ENCODE results near the gene LCN9. TPM values are rescaled to one million over a fixed set of nuclear protein-coding genes. Genes with fewer than 3 reads are reported as not detected.
A peak's percentile ranks its signal among the peaks of the same experiment; 100 is the strongest.
"Not testable (repeated sequence)": the region's sequence is repeated elsewhere in the genome, so short reads cannot be mapped to it uniquely, and the experiment has no call there.

Gene LCN9
- polyA plus RNA-seq, 12 donors = not detected

GRCh38 chr9:135644631-135645218 lies 18.4 kb upstream of the LCN9 start:
- DNase-seq = no peak

GRCh38 chr9:135647884-135648283 lies 15.2 kb upstream of the LCN9 start:
- DNase-seq = no peak

- DNase-seq = no peak
These were observed 14.4 kb upstream of the LCN9 start for GRCh38 chr9:135648494-135649410.

GRCh38 chr9:135649508-135649907 lies 13.6 kb upstream of the LCN9 start:
- DNase-seq = no peak

GRCh38 chr9:135650408-135650807 lies 12.7 kb upstream of the LCN9 start:
- DNase-seq = no peak

- DNase-seq = no peak
These were observed 7.8 kb upstream of the LCN9 start for GRCh38 chr9:135655317-135655716.

GRCh38 chr9:135657416-135657815 lies 5.7 kb upstream of the LCN9 start:
- no peak for DNase-seq

- DNase-seq = no peak
These were observed 3.9 kb upstream of the LCN9 start for GRCh38 chr9:135659252-135659651.

GRCh38 chr9:135660407-135660806 lies 2.7 kb upstream of the LCN9 start:
- no peak for DNase-seq

- DNase-seq = peak; percentile 26
These were observed 1.1 kb upstream of the LCN9 start for GRCh38 chr9:135661816-135662560.

- DNase-seq = no peak
These were observed 302 bp downstream of the LCN9 start for GRCh38 chr9:135663451-135663770.

GRCh38 chr9:135663857-135664256 lies 748 bp downstream of the LCN9 start:
- no peak for DNase-seq

GRCh38 chr9:135664266-135664665 lies 1.2 kb downstream of the LCN9 start:
- no peak for DNase-seq

GRCh38 chr9:135664801-135665794 lies 2.0 kb downstream of the LCN9 start:
- no peak for DNase-seq

GRCh38 chr9:135665795-135666189 lies 2.7 kb downstream of the LCN9 start:
- DNase-seq = no peak

GRCh38 chr9:135666534-135667462 lies 3.7 kb downstream of the LCN9 start:
- DNase-seq = no peak

- DNase-seq = no peak
These were observed 4.4 kb downstream of the LCN9 start for GRCh38 chr9:135667463-135668001.

- DNase-seq = not testable (repeated sequence)
These were observed 5.9 kb downstream of the LCN9 start for GRCh38 chr9:135669018-135669417.

GRCh38 chr9:135669616-135670285 lies 6.6 kb downstream of the LCN9 start:
- no peak for DNase-seq

All from muscle of arm (tissue), 12 donors.